GM20000 (cell line): ENCODE data around the gene MAMDC2.

Experiments
- DNase-seq: peaks from one replicate; pipeline ENCODE4 v3.0.0; 2012; ENCODE audit warnings: low spot score
- TF ChIP-seq, protein P1 (sequence below): IDR thresholded peaks from 2 replicates; pipeline ENCODE4 v1.5.1; 2012; ENCODE audit warnings: mild to moderate bottlenecking, control low read depth; ENCODE audit errors: extremely low read depth, missing control alignments

Gene MAMDC2

DNA sequence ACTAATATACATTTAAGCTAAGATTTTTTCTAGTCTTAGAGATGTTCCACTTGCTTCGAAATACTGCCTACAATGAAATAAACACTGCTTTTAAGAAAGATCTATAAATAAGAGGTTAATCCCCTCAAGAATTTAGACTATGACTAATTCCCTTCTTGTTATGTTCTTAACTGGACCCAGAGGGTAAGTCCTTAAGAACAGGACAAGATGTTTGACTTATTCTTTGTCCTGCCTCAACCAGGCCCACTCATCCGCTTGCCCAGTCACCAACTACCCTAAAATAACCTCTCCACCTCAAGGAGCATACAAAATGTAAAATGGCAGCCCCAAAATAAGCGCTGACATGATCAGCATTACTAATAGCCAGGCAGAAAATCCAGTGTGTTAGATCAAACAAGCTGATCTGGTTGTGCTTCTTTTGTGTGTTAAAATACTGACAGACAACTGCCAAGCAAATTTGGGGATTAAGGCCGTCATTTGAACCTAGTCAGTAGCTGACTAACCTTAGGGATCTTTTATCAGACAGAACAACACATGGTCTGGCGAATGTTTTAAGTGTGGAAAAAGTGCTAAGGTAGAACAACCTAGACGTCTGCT lies 121.5 kb downstream of the MAMDC2 start:
- TF ChIP-seq, protein P1, sequence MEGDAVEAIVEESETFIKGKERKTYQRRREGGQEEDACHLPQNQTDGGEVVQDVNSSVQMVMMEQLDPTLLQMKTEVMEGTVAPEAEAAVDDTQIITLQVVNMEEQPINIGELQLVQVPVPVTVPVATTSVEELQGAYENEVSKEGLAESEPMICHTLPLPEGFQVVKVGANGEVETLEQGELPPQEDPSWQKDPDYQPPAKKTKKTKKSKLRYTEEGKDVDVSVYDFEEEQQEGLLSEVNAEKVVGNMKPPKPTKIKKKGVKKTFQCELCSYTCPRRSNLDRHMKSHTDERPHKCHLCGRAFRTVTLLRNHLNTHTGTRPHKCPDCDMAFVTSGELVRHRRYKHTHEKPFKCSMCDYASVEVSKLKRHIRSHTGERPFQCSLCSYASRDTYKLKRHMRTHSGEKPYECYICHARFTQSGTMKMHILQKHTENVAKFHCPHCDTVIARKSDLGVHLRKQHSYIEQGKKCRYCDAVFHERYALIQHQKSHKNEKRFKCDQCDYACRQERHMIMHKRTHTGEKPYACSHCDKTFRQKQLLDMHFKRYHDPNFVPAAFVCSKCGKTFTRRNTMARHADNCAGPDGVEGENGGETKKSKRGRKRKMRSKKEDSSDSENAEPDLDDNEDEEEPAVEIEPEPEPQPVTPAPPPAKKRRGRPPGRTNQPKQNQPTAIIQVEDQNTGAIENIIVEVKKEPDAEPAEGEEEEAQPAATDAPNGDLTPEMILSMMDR = no peak
- no peak for DNase-seq

DNA sequence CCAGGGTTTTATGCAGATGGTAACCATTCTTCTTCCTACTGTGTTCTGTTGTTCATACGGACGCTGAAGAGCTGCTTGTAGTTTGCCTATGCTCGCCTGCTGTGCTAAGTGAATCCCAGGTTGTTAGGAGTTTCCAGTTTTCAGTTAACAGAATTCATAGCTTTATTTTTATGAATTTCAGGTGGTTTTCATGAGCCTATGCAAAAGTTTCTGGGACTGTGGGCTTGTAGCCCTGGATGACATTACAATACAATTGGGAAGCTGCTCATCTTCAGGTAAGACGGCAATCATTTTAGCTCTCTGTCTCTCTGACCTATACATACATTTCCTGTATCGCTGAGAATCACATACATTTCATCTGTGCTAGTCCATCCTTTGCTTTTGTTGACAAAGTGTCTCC lies 124.9 kb downstream of the MAMDC2 start:
- TF ChIP-seq, protein P1 = no peak
- DNase-seq = no peak

DNA sequence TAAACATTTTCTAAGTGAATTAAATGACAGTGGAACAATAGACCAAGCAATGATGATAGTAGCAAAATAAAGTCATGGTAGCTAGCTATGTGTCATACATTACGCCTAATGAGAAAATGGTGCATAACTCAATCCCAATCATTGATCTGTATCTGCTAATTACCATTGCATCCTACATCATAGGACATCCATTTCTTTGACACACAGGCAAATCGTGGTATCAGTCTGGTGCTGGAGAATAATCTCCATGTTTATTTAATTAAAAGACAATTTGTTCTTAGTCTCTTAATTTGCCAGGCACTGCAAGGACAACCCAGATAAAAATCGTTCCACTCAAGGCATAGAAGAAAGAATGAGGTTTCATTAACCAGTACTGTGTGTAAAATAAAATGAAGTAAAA lies 125.6 kb downstream of the MAMDC2 start:
- no peak for DNase-seq
- TF ChIP-seq, protein P1 = no peak

DNA sequence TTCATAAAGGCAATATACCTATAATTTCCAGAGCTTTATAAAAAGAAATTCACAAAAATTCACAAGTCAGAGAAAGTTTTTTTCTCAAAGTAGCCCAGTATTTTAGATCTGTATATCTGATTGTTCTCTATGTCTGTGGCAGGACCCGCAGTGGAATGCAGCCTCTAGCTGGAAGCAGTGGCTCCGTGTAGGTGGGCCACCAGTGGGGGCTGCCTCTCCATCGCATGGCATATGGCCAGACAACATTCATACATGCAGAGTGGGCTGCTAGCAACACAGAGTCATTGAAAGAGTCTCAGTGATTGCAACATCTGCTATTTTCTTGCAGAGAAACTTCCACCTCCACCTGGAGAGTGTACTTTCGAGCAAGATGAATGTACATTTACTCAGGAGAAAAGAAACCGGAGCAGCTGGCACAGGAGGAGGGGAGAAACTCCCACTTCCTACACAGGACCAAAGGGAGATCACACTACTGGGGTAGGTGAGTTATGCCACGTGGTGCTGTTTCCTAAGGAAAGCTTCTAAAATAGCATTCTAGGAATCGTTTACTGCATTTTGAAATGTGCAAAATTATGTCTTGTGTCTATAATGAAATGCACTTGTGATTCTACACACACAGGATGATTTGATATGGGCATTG lies 126.6 kb downstream of the MAMDC2 start:
- TF ChIP-seq, protein P1 = no peak

DNA sequence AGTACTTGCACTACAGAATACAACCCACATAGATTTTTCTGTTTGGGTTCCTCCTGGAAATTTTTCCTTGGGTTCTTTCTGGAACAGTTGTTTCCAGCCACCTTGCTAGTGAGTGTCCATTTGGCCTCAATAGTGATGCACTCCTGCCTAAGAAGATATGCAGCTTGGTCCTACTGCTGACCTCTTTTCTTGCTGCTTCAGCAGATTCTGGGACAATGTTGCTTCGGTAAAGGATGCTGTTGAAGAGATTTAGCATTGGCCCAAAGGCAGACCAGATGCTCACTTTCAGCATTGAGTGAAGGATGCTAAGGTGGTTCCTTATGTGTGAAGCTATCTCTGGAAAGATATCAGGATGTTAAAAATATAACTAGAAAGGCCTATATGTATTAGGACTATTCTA lies 128.9 kb downstream of the MAMDC2 start:
- DNase-seq = no peak

More for the DNA sequence above, 126.6 kb downstream of the MAMDC2 start:
- DNase-seq = no peak

DNA sequence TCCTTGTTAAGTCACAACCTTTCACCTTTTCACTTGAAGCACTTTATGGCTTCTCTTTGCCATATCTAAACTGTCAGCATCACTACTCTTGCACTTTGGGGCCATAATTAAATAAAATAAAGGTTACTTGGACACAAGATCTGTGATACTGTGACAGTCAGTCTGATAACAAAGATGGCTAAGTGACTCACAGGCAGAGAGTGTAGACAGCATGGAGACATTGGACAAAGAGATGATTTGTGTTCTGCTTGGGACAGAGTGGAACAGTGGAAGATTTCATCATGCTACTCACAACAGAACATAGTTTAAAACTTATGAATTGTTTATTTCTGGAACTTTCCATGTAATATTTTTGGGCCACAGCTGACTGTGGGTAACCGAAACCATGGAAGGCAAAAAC lies 133.5 kb downstream of the MAMDC2 start:
- no peak for DNase-seq
- TF ChIP-seq, protein P1 = no peak

More for the DNA sequence above, 128.9 kb downstream of the MAMDC2 start:
- TF ChIP-seq, protein P1 = no peak

DNA sequence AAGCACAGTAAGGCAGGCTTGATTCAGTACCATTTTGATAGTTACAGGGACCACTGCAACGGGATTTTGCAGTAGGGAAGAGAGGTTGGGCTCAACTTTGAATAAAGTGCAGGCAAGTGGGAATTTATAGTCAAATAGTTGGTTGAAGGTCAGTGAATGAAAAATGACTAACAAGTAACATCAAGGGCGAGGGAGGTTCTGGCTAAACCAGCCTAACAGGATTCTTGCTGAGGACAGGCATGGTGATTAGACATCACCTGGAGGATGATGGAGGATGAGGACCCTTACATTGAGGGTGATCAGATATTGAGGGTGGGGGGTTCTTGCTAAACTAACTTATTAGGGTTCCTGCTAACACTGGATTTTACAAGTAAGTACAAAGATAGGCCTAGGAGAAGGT lies 149.1 kb downstream of the MAMDC2 start:
- TF ChIP-seq, protein P1 = no peak
- DNase-seq = no peak
